NCI-H2196 (cell line): ENCODE measurements around the gene CEP295NL.
"Not testable (repeated sequence)": the region's sequence is repeated elsewhere in the genome, so short reads cannot be mapped to it uniquely, and the experiment has no call there.

Experiments
- DNase-seq: peaks from one replicate; lab custom pipeline; 2025; ENCODE audit not compliant: unreplicated experiment; lab: John Stamatoyannopoulos, UW

Gene CEP295NL, protein sequence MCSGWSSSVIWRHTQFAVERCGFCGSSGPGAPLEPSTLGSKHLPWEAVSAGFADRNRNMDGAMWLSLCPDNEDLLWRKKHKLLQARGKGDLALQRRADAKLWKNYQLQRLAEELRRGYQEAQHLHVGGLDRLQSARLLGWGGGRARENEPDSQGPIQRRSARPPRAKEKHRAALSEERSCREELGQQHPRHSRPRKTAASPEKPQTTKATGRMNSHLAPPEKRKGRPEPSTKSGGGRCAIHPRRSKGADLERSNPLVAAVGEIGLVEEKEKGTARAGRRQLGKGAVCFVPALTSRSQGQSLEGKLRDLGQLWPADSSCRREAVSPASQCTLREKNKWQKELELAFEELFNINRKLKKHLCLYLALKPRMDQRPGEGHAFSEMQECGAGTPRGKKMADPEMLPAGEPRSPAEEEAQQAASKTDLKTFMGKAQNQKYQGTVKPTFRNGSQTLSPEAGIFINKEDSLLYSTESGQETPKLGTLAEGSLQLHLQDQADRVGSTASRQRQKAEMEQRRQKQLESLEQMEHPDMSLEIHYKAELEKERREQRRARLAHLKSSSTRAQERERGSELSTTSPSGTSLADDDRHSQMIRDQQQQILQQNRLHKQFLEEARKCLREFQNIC

DNA sequence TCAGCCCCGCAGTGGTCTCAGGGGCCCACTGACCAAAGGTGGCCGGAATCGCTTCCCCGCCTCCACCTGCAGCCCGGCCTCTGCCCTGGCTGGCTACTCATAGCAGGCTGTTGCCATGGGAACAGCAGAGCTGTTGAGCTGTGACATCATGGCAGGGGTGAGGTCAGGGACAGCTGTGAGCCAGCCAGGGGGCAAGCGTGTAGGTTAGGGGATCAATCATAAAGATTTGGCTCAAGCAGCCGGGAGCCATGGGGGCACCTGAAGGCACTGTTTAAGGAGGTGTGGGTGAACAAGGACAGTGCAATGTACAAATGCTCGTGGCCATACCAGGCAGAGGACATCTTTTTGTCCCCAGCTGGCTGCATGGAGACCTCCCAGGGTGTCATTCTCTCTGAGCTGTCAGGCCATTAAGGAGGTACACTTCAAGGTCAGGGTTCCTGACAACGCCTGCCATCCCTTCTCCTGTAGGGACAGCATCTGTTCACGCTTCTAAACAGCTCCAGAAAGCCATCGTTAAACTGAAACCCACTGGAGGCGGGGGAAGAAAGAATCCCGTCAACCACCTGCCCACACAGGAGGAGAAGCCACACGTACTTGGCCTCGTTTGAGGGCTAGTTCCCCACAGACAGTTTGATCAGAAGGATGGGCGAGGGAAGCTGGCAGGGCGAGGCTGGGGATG, at the start of gene CEP295NL:
Gene CEP295NL, minus strand, starts transcription at position 101 of the 679 bp plus-strand sequence. CDS start 1,373 bp downstream, outside the sequence.
- peak; percentile 77 for DNase-seq

DNA sequence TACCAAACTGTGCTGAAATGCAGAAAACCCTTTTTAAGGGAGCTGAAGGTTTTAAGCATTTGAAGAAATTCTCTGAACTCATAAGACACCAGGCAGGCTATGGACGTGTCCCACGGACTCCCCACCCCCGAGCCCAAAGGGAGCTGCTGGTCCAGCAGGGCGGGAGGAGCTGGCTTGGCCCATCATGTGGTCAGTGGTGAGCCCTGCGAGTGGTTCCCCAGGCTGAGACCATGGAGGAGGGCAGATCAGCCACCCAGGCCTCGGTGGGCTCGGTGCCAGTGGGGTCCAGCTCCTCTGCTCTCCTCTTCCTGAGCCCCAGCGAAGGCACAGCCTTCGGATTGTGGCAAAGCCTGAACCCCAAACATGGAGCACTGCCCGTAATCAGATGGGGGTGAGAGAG, 49.7 kb upstream of the CEP295NL start:
- no peak for DNase-seq

DNA sequence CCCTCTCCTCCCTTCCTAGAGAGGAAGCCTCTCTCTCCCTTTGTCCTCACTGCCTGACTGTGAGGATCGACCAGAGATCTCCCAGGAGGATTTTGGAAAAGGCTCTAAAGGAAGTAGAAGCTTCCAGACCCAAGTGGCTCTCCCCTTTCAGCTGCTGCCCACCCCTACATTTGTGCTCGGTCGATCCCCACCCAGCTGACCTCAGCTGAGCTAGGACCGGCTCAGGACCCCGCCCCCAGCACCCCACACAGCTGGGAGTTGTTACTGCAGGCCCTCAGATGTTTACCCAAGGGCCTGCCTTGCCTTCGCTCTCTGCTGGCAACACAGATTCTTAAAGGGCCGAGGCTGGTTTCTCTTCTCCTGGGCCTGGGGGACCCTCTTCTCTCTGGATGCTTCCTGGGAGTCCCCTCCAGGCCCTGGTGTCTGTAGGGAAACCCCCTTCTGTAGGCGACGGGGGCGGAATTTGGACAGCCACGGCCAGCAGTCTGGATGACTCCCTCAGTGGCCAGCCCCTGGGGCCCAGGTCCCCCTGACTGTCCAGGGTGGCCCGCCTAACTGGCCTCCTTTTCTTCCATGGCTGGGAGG, 49.1 kb upstream of the CEP295NL start:
- DNase-seq: no peak

DNA sequence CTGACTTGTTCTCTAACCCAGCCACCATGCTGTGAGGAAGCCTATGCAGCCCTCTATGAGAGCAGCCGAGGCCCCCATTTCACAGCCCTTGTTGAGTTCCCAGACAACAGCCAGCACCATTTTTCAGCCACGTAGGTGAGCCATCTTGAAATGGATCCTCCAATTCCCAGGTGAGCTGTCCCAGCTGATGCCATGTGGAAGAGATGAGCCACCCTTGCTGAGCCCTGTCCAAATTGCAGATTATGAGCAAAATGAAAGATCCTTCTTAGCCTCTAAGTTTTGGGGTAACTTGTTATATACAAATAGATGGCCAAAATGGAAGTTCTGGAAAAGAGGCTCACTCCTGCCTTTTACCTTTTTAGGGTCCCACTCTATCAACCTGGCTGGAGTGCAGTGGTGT, 47.9 kb upstream of the CEP295NL start:
- no peak for DNase-seq

DNA sequence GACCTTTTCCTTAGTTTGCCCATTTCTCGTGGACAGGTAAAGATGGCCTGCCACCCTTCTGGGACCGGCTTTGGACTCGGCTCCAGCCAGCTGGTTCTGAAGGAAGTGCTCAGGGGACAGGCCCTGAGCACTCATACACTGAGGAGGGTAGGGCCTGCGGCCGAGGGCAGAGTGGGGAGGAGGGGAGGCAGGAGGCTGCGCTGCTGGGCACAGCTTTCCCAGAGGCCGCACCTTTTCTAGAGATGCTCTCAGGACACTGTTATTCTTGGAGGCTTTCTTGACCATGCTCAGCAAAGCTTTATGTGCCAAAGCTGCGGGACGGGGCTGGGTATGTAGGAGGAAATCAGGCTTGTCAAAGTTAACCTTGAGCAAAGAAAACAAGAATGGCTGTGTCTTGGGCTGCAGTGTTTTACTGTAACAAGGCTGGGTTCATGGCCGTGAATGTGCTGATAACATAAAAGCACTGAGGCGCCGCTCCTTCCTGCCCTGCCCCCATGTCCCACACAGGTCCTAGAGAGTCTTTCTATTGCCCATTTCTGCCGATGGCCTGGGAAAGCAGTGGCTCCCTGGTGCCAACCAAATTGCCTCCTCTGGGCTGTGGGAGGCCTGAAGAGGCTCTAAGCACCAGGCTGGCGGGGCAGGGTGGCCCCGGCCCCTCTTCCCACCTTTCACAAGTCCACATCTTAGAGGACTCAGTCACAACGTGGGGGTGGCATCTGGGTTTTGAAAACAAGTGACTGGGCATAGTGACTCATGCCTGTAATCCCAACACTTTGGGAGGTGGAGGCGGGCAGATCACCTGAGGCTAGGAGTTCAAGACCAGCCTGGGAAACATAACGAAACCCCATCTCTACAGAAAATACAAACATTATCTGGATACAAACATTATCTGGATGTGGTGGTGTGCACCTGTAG, 44.5 kb upstream of the CEP295NL start:
- DNase-seq: no peak

DNA sequence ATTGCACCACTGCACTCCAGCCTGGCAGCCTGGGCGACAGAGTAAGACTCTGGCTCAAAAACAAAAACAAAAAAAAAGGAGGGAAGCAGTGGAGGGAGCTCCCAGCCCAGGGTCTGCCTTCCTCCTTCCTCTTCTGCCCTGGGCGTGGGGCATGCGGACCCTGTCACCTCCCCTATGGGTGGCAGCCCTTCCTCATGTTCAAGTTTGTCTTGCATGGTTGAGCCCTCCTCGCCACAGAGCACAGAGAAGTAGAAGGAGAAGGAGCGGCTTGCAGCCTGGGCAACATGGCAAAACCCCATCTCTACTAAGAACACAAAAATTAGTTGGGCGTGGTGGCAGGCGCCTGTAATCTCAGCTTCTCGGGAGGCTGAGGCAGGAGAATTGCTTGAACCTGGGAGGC, 43.6 kb upstream of the CEP295NL start:
- DNase-seq: no peak

DNA sequence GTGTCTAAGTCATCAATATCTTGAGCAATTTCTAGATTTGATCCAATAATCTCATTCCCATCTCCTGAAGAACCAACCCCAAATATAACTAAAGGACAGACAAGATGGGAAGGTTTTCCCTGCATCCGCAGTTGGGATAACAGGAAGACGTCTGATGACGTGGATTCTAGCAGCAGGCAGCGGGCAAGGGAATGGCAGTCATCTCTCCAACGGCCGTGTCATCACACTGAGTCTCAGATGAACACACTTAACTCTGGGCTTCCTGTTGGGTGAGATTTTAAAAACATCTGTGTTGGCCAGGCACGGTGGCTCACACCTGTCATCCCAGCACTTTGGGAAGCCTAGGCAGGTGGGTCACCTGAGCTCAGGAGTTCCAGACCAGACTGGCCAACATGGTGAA, 43.1 kb upstream of the CEP295NL start:
- DNase-seq: no peak

DNA sequence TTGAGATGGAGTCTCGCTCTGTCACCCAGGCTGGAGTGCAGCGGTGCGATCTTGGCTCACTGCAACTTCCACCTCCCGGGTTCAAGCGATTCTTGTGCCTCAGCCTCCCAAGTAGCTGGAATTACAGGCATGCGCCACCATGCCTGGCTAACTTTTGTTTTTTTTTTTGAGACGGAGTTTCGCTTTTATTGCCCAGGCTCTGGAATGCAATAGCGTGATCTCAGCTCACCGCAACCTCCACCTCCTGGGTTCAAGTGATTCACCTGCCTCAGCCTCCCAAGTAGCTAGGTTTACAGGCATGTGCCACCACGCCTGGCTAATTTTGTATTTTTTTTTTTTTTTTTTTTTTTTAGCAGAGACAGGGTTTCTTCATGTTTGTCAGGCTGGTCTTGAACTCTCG, 42.5 kb upstream of the CEP295NL start:
- DNase-seq: not testable (repeated sequence)

DNA sequence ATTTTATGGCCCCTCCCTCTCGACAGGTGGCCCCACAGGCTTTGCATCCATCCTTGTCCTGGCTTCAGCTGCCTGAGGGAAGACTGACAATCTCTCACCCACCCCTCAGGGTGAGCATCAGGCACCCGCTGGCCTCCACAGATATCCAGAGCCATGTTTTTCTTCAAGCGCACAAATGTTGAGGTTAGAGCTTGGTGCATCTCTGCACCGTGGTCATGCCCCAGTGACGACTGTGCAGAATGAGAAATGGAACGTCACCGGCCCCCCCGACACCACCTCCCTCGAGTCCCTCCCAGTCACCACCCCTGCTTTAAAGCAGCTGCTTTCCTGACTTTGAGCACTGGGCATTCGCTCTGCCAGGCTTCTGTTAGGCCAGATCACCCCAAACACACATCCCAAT, 42.0 kb upstream of the CEP295NL start:
- DNase-seq: no peak

DNA sequence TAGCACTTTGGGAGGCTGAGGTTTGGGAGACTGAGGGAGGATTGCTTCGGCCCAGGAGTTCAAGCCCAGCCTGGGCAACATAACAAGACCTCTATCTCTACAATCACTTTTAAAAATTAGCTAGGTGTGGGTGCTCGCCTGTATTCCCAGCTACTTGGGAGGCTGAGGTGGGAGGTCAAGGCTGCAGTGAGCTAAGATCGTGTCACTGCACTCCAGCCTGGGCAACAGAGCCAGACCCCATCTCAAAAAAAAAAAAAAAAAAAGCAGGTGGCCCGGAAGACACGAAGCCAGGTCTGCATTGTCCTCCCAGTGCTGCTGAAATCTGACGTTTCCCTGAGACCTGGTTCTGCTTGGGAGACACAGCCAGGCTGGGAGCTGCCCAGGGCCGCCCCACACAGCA, 41.0 kb upstream of the CEP295NL start:
- no peak for DNase-seq

DNA sequence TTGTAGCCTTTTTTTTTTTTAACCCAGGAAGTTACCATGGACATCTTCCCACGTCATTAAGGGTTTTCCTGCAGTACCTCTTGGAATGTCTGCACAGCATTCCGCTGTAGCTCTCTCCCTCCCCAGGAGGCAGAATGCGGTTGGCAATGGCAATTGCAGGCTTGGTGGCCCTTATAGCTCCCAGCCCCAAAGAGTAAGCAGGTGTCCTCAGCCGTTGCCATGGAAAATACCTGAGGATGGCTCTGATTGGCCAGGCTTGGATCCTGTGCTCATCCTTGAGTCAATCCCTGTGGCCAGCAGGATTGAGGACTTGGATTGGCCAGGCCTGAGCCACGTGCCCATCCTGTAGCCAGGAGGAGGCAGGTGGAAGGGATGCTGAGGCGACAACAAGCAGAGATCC, 37.7 kb upstream of the CEP295NL start:
- DNase-seq: peak; percentile 87

DNA sequence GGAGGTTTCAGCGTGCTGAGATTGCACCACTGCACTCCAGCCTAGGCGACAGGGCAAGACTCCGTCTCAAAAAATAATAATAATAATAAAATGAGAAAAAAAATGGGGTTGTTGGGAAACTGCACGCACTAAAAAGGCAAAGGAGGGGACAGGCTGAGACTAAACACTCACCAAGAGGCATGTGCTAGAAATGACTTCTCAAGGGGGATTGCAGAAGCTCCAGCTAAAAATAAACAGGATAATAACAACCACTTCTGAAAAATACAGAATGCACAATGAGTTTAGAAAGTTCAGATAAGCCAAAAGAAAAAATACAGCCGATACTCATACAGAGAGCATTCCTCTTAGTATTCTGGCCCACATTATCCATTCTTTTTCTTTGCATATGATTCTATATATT, 37.3 kb upstream of the CEP295NL start:
- DNase-seq: no peak

DNA sequence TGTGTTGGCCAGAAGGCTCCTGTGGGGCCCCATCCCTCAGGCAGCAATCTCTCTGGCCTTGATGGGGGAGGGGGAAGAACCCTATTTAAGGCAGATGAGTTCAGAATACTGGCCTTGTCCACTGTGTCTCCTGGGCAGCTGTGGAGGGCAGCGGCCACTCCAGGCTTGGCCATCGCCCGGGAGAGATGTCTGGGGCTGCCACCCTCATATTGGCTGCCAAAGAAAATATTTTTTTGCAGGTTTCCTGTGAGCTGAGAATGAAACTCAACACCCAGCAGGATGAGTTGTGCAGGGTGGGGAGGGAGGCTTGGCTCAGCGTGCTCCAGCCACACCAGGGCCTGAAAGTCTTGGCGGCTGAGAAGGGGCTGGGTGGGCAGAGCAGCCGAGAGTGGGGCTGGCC, 36.6 kb upstream of the CEP295NL start:
- DNase-seq: peak; percentile 36

DNA sequence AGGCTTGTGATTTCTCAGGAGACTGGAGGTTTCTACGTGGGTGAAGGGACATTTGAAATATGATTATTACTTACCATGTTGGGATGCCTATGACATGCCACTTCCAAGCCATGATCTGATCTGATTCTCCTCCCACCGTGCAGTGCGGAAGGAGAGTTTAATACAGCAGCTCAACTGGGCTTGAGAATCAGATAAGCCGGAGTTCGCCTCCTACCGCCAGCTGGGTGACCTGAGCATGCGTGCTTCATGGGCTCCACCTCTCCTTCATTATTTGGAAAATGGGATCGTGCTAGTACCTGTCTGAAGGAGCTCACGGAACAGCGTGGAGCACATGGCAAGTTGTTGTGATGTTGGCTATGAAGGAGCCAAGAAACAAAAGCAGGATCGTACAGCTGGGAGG, 34.6 kb upstream of the CEP295NL start:
- no peak for DNase-seq

DNA sequence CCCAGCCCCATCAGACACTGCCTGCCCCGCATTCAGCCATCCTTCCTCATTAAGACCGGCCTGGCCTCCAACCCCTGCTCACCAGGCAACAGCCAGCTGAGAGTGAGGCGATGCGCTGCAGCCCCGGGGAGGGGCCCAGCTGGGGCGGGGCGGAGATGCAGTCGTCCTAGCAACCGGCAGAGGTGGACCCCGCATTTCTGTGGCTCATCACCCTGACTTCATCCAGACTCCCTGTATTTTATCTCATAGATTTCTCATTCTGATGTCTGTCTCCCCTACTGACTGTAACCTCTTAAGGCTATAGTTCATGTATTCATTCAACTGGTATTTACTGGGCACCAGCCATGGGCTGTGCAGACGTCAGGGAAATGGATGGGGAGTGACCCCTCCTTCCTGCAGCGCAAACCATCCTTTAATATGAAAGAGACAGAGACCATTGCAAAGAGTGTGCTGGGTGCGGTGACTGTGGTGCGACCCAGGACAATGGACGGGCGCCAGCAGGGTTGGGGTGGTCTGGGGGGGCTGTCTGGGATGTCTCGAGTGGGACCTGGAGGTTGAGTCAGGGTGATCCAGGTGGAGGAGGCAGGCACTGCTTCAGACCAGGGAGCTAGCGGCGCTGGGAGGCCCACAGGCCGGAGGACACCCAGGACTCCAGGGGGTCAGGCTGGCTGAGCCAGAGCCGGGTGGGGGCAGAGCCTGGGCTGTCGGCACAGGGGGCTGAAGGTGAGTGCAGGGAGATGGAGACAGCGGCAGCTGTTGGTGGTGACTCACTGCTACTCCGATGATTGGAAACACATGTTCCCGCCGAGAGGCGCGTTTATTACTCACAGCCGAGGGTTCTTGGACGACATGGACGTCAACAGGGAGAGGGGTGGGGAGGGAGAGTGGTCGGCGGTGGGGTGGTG, 32.7 kb upstream of the CEP295NL start:
- no peak for DNase-seq

DNA sequence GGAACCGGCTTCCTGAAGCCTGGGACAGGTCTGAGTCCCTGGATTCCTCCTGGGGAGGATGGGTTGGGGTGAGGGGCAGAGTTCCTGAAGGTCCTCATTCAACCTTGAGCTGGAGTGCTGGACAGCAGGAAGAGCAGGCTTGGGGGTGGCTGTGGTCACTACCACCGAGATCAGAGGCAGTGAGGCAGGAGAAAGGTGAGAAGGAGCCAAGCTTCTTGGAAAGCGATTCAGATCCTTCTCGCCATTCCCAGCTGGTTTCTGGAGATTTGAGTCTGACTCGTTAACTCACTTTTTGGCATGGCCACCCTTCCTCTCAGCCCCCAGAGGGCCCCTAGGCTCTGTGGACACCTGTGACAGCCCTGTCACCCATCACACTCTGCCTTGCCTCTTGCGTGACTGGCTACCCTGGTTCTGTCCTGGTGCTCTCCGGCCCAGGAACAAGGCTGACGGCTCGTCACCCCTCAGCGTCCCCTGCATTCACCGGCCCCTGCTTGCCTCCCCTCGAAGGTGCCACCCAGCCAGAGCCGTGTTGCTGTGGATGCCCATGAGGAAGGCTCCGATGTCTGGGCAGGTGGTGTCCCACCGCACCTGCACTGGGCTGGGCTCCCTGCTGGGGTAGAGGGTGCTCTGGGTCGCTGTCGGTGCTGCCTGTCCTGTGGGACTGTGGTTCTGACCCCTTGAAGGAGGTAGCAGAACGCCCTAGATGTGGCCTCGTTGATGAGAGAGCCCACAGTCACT, 31.8 kb upstream of the CEP295NL start:
- no peak for DNase-seq

DNA sequence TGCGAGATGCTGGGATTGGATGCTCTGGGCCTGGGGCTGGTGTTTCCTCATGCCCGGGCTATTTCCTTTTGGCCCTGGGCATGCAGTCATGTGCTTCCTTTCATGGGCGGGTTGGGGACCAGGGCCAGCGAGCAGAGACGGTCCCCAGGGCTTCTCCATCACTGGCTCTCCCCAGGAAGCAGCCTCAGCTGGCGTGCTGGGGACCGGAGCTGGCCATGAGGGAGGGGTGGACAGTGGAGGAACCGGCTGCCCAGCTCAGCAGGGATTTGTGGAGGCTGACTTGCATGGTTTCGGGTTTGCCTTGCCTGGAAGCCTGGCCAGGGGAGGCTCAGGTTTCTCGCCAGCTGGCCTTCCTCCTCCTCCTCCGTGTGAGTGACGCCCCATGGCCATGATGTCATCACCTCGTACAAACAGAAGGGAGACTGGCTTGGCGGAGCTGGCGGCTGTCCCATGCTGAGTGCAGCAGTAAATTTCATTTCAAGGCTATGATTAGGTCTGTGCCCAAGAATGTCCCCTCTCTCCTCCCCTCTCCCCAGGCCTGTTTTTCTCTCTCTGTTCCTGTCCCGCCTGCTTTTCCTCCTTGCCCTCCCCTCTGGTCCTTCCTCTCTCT, 31.1 kb upstream of the CEP295NL start:
- DNase-seq: peak; percentile 99
